Stomach (tissue), 9 donors: Measurements from ENCODE around the gene ATP1A1. TPM values are rescaled to one million over a fixed set of nuclear protein-coding genes. Genes with fewer than 3 reads are reported as not detected.
A peak's percentile ranks its signal among the peaks of the same experiment; 100 is the strongest.

Experiments used
- DNase-seq, 2 donors: peaks; one replicate each; pipeline versions ENCODE4 v3.0.0 to v3.0.0-alpha.2; 2013 to 2019
- H3K27ac ChIP-seq, 5 donors: fragments of 200-600 bp in 4 of 5; sonication (generic) in 4 of 5; one replicate each; pipeline ENCODE4 v1.5.1; 2013 to 2019; ENCODE audit warnings: mild to moderate bottlenecking in 1 of 5, moderate library complexity in 1 of 5
- H3K27me3 ChIP-seq, 3 donors: fragments of 200-600 bp; sonication (generic); one replicate each; pipeline ENCODE4 v1.5.1; 2017 to 2019; ENCODE audit warnings: mixed run types in 1 of 3
- H3K36me3 ChIP-seq, 4 donors: fragments of 200-600 bp; sonication (generic); 1 replicate in 3 of 4; 2 replicates in 1 of 4; pipeline ENCODE4 v1.5.1; 2016 to 2019
- H3K4me1 ChIP-seq, 4 donors: fragments of 200-600 bp; sonication (generic); one replicate each; pipeline ENCODE4 v1.5.1; 2016 to 2019
- H3K4me3 ChIP-seq, 4 donors: fragments of 200-600 bp; sonication (generic) in 3 of 4; one replicate each; pipeline ENCODE4 v1.5.1; 2016 to 2019; ENCODE audit warnings: mild to moderate bottlenecking in 1 of 4
- H3K9me3 ChIP-seq, 4 donors: fragments of 200-600 bp; sonication (generic); one replicate each; pipeline ENCODE4 v1.5.1; 2016 to 2019
- CTCF ChIP-seq, 7 experiments: fragments of 450-650 bp in 4 of 7; fragments of 200-600 bp in 3 of 7; sonication (generic) in 3 of 7; IDR thresholded peaks; one replicate each; pipeline ENCODE4 v1.5.1; 2016 to 2019; ENCODE audit warnings: antibody characterized with exemption in 7 of 7, control low read depth in 2 of 7, mild to moderate bottlenecking in 1 of 7
- EP300 ChIP-seq: sonication (generic); formaldehyde crosslinking; IDR thresholded peaks from one replicate; pipeline ENCODE4 v1.6.1; 2017; ENCODE audit warnings: antibody characterized with exemption
- POLR2A ChIP-seq, 4 donors: fragments of 450-650 bp; IDR thresholded peaks; one replicate each; pipeline ENCODE4 v1.6.1; 2016; ENCODE audit warnings: antibody characterized with exemption in 4 of 4, control low read depth in 2 of 4, mild to moderate bottlenecking in 1 of 4, moderate library complexity in 1 of 4
- POLR2AphosphoS5 ChIP-seq, 3 donors: sonication (generic); formaldehyde crosslinking; IDR thresholded peaks; one replicate each; pipeline ENCODE4 v1.6.1; 2016; ENCODE audit warnings: antibody characterized with exemption in 3 of 3
- WGBS, 5 donors: extraction: QIAGEN DNeasy Blood & Tissue Kit in 3 of 5; methylation state at CpG; one replicate each; pipeline versions ENCODE4 v1.1.5 to v1.1.7; 2013 to 2018; 5-methylcytosine and 5-hydroxymethylcytosine counted together
- intact Hi-C: fragments of 100-400 bp; cut with DNase I; formaldehyde crosslinking; loops from one replicate; pipeline ENCODE4 v1.15.1; 2023; ENCODE audit warnings: low total_unique reads
- polyA plus RNA-seq, 3 donors: library from polyadenylated mRNA; stranded (reverse); fragments of 200-250 nt; gene quantifications; one replicate each; pipeline ENCODE4 v1.2.3, GENCODE V29; 2013
- total RNA-seq, 5 donors: library from RNA; depleted of rRNA; stranded (reverse); fragments of >200 nt; gene quantifications; one replicate each; pipeline versions ENCODE4 v1.1.0 to v1.2.3, GENCODE V29; 2014 to 2016
- donor health status: healthy with polysubstance abuse.
- donor health status: Bipolar disorder and iron deficiency.
- donor health status: healthy.

ATP1A1 gene
- total and polyA plus RNA-seq, 8 donors = 49.9 to 576 (median 171) TPM

DNA sequence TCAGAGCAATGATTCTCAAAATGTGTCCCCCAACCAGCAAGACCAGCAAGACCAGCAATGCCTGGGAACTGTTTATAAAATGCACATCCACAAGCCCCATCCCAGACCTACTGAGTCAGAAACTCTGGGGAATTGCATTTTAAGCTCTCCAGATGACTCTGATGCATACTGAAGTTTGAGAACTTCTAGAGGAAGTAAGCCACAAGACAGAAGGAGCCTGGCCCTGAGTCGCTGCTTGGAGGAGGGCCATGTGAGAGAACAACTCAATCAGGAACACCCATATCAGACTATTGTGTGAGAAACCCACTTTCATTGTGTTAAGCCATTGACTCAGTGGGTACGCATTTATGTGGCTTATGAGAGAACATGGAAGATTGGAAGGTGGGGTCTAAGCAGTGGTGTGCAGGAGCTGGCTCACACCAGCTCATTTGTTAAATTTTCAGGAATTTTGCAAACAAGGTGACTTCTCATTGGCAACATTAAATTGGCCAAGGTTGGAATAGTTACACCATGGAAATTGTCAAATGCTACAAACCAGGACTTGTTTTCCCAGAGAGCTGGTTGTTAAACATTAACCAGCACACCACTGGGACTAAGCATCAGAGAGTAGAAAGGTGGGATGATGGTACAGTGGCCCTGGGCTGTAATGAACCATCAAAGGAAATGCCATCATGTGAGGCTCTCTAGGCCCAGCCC, 38.9 kb downstream of the ATP1A1 start:
- Histone ChIP-seq H3K4me1 (peaks cover under 1 to 29% (median 14%) of the 10 kb centered on the region in 4 donors), H3K27me3 (no peaks in the 10 kb centered on the region), H3K9me3 (no peaks in the 10 kb centered on the region), H3K27ac (peak overlapping the region in 1 of 5 donors; percentile 25), H3K4me3 (no peak overlapping the region), H3K36me3 (peaks cover 10 to 34% (median 28%) of the 10 kb centered on the region in 4 donors)
- peak in 1 of 2 donors; percentile 55 for DNase-seq
- no peak for TF ChIP-seq POLR2AphosphoS5 (IDR thresholded peaks at IDR 0.05)
- TF ChIP-seq CTCF (IDR thresholded peaks at IDR 0.05) = no peak
- no peak for TF ChIP-seq EP300
- no peak for TF ChIP-seq POLR2A (IDR thresholded peaks at IDR 0.05)
- WGBS, 5 donors = 63 to 67% (median 65%) methylated on average over 2 of the region's 2 CpGs
- intact Hi-C loops = no loop called here

DNA sequence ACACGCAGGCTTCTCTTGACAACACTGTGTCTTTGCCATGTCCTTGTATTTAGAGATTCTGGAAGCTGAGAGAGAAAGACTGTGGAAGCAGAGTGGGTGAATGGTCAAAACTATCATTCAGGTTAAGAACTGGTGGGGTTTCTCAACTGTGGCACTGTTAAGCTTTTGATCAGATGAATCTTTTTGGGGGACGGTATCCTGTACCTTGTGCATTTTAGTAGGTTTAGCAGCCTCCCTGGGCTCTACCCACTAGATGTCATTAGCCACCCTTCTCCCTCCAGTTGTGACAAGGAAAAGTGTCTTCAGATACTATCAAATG, 39.4 kb downstream of the ATP1A1 start:
- H3K4me1 ChIP-seq = peaks cover 6 to 34% (median 18%) of the 10 kb centered on the region in 4 donors
- H3K36me3 ChIP-seq = peaks cover 6 to 28% (median 23%) of the 10 kb centered on the region in 4 donors
- no peaks in the 10 kb centered on the region for H3K27me3 ChIP-seq
- TF ChIP-seq EP300 (no peak), POLR2A (IDR thresholded peaks at IDR 0.05) (no peak), CTCF (IDR thresholded peaks at IDR 0.05) (no peak), POLR2AphosphoS5 (IDR thresholded peaks at IDR 0.05) (no peak)
- H3K27ac ChIP-seq = peak overlapping the region in 1 of 5 donors; percentile 25
- no peak for DNase-seq
- intact Hi-C loops = no loop called here
- no peaks in the 10 kb centered on the region for H3K9me3 ChIP-seq
- WGBS, 5 donors = 85 to 94% (median 89%) methylated on average over 2 of the region's 2 CpGs
- no peak overlapping the region for H3K4me3 ChIP-seq

DNA sequence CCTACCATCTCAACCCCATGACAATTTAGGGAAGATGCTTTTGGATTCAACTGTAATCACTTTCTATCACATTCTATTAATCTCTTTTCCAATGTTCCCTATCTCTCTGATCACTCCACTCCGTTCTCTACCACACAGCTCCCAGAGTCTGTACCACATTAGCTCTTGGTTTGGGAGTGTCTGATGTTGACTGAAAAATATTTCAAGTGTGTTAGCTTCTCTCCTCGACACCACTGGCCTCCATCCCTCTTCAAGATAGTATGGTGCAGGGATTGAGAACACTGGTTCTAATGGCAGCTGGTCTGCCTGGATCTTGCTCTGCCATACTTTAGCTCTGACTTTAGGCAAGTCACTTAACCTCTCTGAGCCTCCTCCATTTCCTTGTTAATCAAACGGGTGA, 39.9 kb downstream of the ATP1A1 start:
- 83 to 86% (median 85%) methylated on average over 3 of the region's 3 CpGs for WGBS, 5 donors

DNA sequence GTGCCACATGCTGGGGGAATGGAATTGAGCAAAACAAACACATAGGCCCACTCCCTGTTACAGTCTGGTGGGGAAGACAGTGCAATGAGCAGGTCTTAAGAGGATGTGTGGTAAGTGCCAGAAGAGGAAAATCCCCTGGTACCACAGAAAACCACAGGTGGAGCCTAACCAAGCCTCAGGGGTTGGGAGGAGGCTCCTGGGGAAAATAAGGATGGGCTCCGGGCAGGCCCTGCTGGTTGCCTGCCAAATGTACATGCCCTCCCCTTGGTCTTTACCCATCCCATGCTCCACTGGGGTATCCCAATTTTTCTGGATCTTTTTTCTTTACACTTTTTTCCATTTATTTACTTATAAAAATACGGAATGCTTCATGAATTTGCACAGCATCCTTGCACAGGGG, 40.4 kb downstream of the ATP1A1 start:
- no peak for DNase-seq
- H3K4me1 ChIP-seq = peaks cover 14 to 41% (median 25%) of the 10 kb centered on the region in 4 donors
- intact Hi-C loops = no loop called here
- no peak overlapping the region for H3K4me3 ChIP-seq
- H3K27me3 ChIP-seq = no peaks in the 10 kb centered on the region
- no peak overlapping the region for H3K27ac ChIP-seq
- H3K9me3 ChIP-seq = no peaks in the 10 kb centered on the region
- no peak for TF ChIP-seq POLR2AphosphoS5 (IDR thresholded peaks at IDR 0.05)
- TF ChIP-seq CTCF (IDR thresholded peaks at IDR 0.05) = no peak
- 86 to 99% (median 91%) methylated on average over 2 of the region's 2 CpGs for WGBS, 5 donors
- H3K36me3 ChIP-seq = peaks cover 0 to 19% (median 13%) of the 10 kb centered on the region in 4 donors

More for the DNA sequence above, 39.9 kb downstream of the ATP1A1 start:
- Histone ChIP-seq H3K36me3 (peaks cover 1 to 24% (median 18%) of the 10 kb centered on the region in 4 donors), H3K4me3 (no peak overlapping the region), H3K27ac (no peak overlapping the region), H3K4me1 (peaks cover 10 to 38% (median 22%) of the 10 kb centered on the region in 4 donors), H3K27me3 (no peaks in the 10 kb centered on the region), H3K9me3 (no peaks in the 10 kb centered on the region)
- intact Hi-C loops = no loop called here
- DNase-seq = no peak
- TF ChIP-seq CTCF (IDR thresholded peaks at IDR 0.05) = no peak
- TF ChIP-seq POLR2AphosphoS5 (IDR thresholded peaks at IDR 0.05) = no peak
- no peak for TF ChIP-seq EP300
- TF ChIP-seq POLR2A (IDR thresholded peaks at IDR 0.05) = no peak
